Gastrocnemius medialis (tissue), 4 donors: Measurements from ENCODE around the gene CABCOCO1. TPM values are rescaled to one million over a fixed set of nuclear protein-coding genes. Genes with fewer than 3 reads are reported as not detected.

Source experiments
- ATAC-seq, 2 donors: fragments of 150-250 bp; one replicate each; pipeline ENCODE4 v1.9.1; 2016
- DNase-seq, 2 donors: peaks; one replicate each; pipeline ENCODE4 v3.0.0-alpha.2; 2019
- H3K27ac ChIP-seq, 4 donors: fragments of 200-600 bp; sonication (generic); 1 replicate in 1 of 4; 2 replicates in 3 of 4; pipeline ENCODE4 v1.5.1; 2016 to 2018; ENCODE audit warnings: mild to moderate bottlenecking in 2 of 4, moderate library complexity in 1 of 4
- H3K27me3 ChIP-seq, 3 donors: fragments of 200-600 bp; sonication (generic) in 2 of 3; 1 replicate in 1 of 3; 2 replicates in 2 of 3; pipeline versions ENCODE4 v1.5.1 to v1.6.0; 2016 to 2019; ENCODE audit warnings: mild to moderate bottlenecking in 1 of 3, moderate library complexity in 1 of 3
- H3K36me3 ChIP-seq, 2 donors: fragments of 200-600 bp; sonication (generic) in 1 of 2; one replicate each; pipeline ENCODE4 v1.5.1; 2017 to 2018
- H3K4me1 ChIP-seq, 2 donors: fragments of 200-600 bp; sonication (generic) in 1 of 2; one replicate each; pipeline ENCODE4 v1.5.1; 2016 to 2017; ENCODE audit warnings: mild to moderate bottlenecking in 2 of 2
- H3K4me3 ChIP-seq, 4 donors: fragments of 200-600 bp; sonication (generic) in 3 of 4; 1 replicate in 1 of 4; 2 replicates in 3 of 4; pipeline ENCODE4 v1.5.1; 2016 to 2019; ENCODE audit warnings: mild to moderate bottlenecking in 2 of 4
- H3K9me3 ChIP-seq, 3 donors: fragments of 200-600 bp; sonication (generic) in 2 of 3; 1 replicate in 1 of 3; 2 replicates in 2 of 3; pipeline ENCODE4 v1.5.1; 2016 to 2019
- POLR2A ChIP-seq, 2 donors: fragments of 450-650 bp; IDR thresholded peaks; one replicate each; pipeline ENCODE4 v1.6.1; 2017; ENCODE audit warnings: antibody characterized with exemption in 2 of 2, mild to moderate bottlenecking in 2 of 2, moderate library complexity in 2 of 2
- in situ Hi-C, 4 donors: fragments of 200-750 bp; cut with MboI; loops; one replicate each; pipeline versions ENCODE4 v1.15.0 to v1.8.0; 2017; ENCODE audit warnings: low sequenced_read_pairs in 4 of 4
- intact Hi-C: fragments of 100-400 bp; cut with DNase I; formaldehyde crosslinking; loops from one replicate; pipeline ENCODE4 v1.15.1; 2023; ENCODE audit warnings: low total_unique reads
- total RNA-seq, 4 donors: library from RNA; depleted of rRNA; stranded (reverse); fragments of >200 nt; gene quantifications; one replicate each; pipeline versions ENCODE4 v1.1.0 to v1.2.3, GENCODE V29; 2016
- TF ChIP-seq, protein P1 (sequence below), 5 experiments: fragments of 450-650 bp in 3 of 5; fragments of 200-600 bp in 2 of 5; sonication (generic) in 2 of 5; IDR thresholded peaks in 4 of 5; conservative IDR thresholded peaks in 1 of 5; 1 replicate in 4 of 5; 2 replicates in 1 of 5; pipeline ENCODE4 v1.5.1; 2016 to 2019; ENCODE audit warnings: antibody characterized with exemption in 5 of 5, mild to moderate bottlenecking in 3 of 5, moderate library complexity in 3 of 5

The CABCOCO1 gene
- total RNA-seq, 4 donors from 2014 or later: not detected

DNA sequence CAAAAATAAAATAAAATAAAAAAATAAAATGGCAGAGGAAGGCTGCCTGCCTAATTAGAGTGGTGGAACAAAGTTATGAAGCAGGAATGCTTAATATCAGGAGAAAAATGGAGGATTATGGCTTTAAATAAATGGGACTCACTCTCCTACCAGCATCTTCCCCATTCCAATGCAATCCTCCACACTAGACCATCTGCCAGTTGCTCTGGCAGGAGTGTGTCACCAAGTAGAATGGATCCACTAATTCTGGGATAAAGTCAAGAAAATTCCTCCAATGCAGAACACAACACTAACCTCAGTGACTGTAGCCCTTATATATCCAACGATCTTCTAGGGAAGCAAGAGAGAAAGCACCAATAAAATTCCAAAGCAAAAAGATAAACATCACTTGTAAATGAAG lies 126.3 kb downstream of the CABCOCO1 start:
- no peaks in the 10 kb centered on the region for H3K36me3 ChIP-seq
- TF ChIP-seq POLR2A (IDR thresholded peaks at IDR 0.05): no peak
- TF ChIP-seq, protein P1, sequence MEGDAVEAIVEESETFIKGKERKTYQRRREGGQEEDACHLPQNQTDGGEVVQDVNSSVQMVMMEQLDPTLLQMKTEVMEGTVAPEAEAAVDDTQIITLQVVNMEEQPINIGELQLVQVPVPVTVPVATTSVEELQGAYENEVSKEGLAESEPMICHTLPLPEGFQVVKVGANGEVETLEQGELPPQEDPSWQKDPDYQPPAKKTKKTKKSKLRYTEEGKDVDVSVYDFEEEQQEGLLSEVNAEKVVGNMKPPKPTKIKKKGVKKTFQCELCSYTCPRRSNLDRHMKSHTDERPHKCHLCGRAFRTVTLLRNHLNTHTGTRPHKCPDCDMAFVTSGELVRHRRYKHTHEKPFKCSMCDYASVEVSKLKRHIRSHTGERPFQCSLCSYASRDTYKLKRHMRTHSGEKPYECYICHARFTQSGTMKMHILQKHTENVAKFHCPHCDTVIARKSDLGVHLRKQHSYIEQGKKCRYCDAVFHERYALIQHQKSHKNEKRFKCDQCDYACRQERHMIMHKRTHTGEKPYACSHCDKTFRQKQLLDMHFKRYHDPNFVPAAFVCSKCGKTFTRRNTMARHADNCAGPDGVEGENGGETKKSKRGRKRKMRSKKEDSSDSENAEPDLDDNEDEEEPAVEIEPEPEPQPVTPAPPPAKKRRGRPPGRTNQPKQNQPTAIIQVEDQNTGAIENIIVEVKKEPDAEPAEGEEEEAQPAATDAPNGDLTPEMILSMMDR (IDR thresholded peaks at IDR 0.05 in 4 of 5, conservative IDR thresholded peaks at IDR 0.05 in 1 of 5): no peak
- intact Hi-C loops: no loop called here
- H3K9me3 ChIP-seq: no peaks in the 10 kb centered on the region
- in situ Hi-C loops: no loop called here
- DNase-seq: no peak
- no peak overlapping the region for H3K4me3 ChIP-seq
- no peak overlapping the region for H3K27ac ChIP-seq
- no peak for ATAC-seq
- no peaks in the 10 kb centered on the region for H3K27me3 ChIP-seq
- H3K4me1 ChIP-seq: no peaks in the 10 kb centered on the region

DNA sequence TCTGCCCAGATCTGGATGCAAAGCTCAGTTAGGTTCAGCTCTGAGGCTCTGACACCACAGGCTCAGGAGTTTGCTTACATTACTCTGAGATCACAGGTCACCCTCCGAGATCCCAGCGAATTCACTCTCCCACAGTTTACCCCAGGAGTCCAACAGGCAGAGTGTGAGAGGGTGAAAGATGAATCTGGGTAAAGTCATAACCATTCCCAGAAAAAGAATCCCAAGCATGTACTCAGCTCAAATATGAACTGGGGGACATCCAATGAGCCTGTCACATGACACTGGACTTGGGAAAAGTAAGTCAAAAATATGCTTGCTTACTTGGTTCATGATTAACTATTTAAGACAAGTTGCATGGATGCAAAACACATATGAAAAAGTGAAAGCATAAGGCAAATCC lies 128.5 kb downstream of the CABCOCO1 start:
- intact Hi-C loops (no loop called here), in situ Hi-C loops (no loop called here)
- H3K27me3 ChIP-seq: no peaks in the 10 kb centered on the region
- TF ChIP-seq, protein P1 (IDR thresholded peaks at IDR 0.05 in 4 of 5, conservative IDR thresholded peaks at IDR 0.05 in 1 of 5): no peak
- no peak for TF ChIP-seq POLR2A (IDR thresholded peaks at IDR 0.05)
- H3K4me1 ChIP-seq: no peaks in the 10 kb centered on the region
- no peak overlapping the region for H3K27ac ChIP-seq
- no peak overlapping the region for H3K4me3 ChIP-seq
- H3K9me3 ChIP-seq: no peaks in the 10 kb centered on the region
- H3K36me3 ChIP-seq: no peaks in the 10 kb centered on the region
- ATAC-seq (no peak), DNase-seq (no peak)

DNA sequence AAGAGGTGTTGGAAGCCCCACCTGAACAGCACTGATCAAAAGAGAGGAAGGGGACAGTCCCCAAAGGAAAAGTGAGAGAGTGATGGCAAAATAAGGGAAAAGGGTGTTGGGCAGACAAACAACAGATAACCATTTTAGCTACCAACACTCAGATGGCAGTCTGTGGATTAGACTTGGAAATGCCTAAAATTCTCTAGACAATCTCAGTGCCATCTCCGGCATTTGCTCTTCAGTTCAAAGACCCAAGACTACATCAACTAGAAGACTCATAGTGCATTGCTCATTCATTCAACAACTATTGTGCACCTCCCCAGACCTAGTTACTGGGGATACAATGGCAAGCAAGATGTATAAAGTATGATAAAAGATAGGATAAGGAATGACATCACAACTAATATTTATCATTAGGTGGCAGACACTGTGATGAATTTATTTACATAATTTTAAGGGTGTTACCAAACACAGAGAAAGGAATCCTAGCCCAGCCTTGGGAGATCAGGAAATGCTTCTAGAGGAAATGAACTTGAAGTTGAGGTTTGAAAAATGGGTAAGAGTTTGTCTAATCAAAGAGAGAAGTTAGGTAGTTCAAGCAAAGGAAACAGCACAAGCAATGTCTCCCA lies 129.5 kb downstream of the CABCOCO1 start:
- TF ChIP-seq, protein P1 (IDR thresholded peaks at IDR 0.05 in 4 of 5, conservative IDR thresholded peaks at IDR 0.05 in 1 of 5): no peak
- no peak for TF ChIP-seq POLR2A (IDR thresholded peaks at IDR 0.05)
- Histone ChIP-seq H3K4me1 (no peaks in the 10 kb centered on the region), H3K4me3 (no peak overlapping the region), H3K27me3 (no peaks in the 10 kb centered on the region), H3K27ac (no peak overlapping the region), H3K36me3 (no peaks in the 10 kb centered on the region), H3K9me3 (no peaks in the 10 kb centered on the region)
- ATAC-seq (no peak), DNase-seq (no peak)
- in situ Hi-C loops: no loop called here
- intact Hi-C loops: no loop called here

DNA sequence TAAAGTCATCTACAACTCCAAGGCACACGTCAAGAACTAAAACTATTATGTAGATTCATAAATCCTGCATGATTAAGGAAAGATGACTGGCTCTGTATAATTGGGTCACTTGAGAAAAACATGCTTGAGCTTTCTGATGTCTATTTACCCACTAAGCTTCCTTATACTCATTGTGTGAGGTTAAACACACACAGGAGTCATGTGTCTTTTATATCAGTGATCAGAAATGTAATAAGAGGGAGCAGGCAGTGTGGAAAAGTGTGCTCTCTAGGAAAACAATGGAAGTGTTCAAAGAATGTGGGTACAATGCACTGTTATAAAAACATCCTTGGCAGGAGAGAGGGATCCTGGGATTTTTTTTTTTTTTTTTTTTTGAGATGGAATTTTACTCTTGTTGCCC lies 130.2 kb downstream of the CABCOCO1 start:
- H3K9me3 ChIP-seq: no peaks in the 10 kb centered on the region
- TF ChIP-seq POLR2A (IDR thresholded peaks at IDR 0.05): no peak
- TF ChIP-seq, protein P1 (IDR thresholded peaks at IDR 0.05 in 4 of 5, conservative IDR thresholded peaks at IDR 0.05 in 1 of 5): no peak
- no peak for DNase-seq
- H3K27me3 ChIP-seq: no peaks in the 10 kb centered on the region
- intact Hi-C loops: no loop called here
- H3K4me3 ChIP-seq: no peak overlapping the region
- no peak for ATAC-seq
- in situ Hi-C loops: no loop called here
- H3K4me1 ChIP-seq: no peaks in the 10 kb centered on the region
- H3K36me3 ChIP-seq: no peaks in the 10 kb centered on the region
- H3K27ac ChIP-seq: no peak overlapping the region
